Bronchial epithelial cell (primary cell): ENCODE data around the gene STARD13. TPM values are rescaled to one million over a fixed set of nuclear protein-coding genes. Genes with fewer than 3 reads are reported as not detected.

Experiments used
- DNase-seq: peaks from one replicate; pipeline ENCODE4 v3.0.0-alpha.2; 2010; ENCODE audit warnings: low read depth
- FAIRE-seq: peaks from 2 replicates; lab custom pipeline; 2011; peaks lifted over from hg19 to GRCh38; lab: Jason Lieb, UNC
- H3K27me3 ChIP-seq: 2 replicates; pipeline ENCODE4 v1.5.1; 2011; ENCODE audit warnings: low read length; ENCODE audit not compliant: control insufficient read depth, insufficient read depth
- H3K36me3 ChIP-seq: 2 replicates; pipeline ENCODE4 v1.5.1; 2011; ENCODE audit warnings: low read length; ENCODE audit not compliant: control insufficient read depth, insufficient read depth
- H3K4me3 ChIP-seq: 2 replicates; pipeline ENCODE4 v1.5.1; 2011; ENCODE audit warnings: mild to moderate bottlenecking, low read depth, low read length, control low read depth
- CTCF ChIP-seq: IDR thresholded peaks from 2 replicates; pipeline ENCODE4 v1.5.1; 2011; ENCODE audit warnings: mild to moderate bottlenecking, moderate library complexity, low read length, control low read depth, inconsistent platforms; ENCODE audit not compliant: insufficient read depth, severe bottlenecking
- total RNA-seq: library from RNA; depleted of rRNA; stranded (reverse); fragments of >200 nt; gene quantifications from 2 replicates; pipeline ENCODE4 v1.2.1, GENCODE V29; 2014

The STARD13 gene
- total RNA-seq, 1 donor from 2014 or later, result 2.1 TPM

GRCh38 chr13:33185853-33186252, 99.7 kb downstream of the STARD13 start:
- FAIRE-seq, result no peak
- no peaks in the 10 kb centered on the region for H3K36me3 ChIP-seq
- TF ChIP-seq CTCF, result no peak

GRCh38 chr13:33184530-33184929, 101.0 kb downstream of the STARD13 start:
- no peak for TF ChIP-seq CTCF
- DNase-seq (no peak), FAIRE-seq (no peak)
- Histone ChIP-seq H3K27me3 (no peaks in the 10 kb centered on the region), H3K36me3 (no peaks in the 10 kb centered on the region), H3K4me3 (no peak overlapping the region)

More at GRCh38 chr13:33185853-33186252, 99.7 kb downstream of the STARD13 start:
- DNase-seq, result no peak
- Histone ChIP-seq H3K27me3 (no peaks in the 10 kb centered on the region), H3K4me3 (no peak overlapping the region)

- H3K4me3 ChIP-seq, result no peak overlapping the region
- H3K36me3 ChIP-seq, result no peaks in the 10 kb centered on the region
- no peaks in the 10 kb centered on the region for H3K27me3 ChIP-seq
- no peak for FAIRE-seq
- TF ChIP-seq CTCF, result no peak
- DNase-seq, result no peak
These were observed 101.5 kb downstream of the STARD13 start for GRCh38 chr13:33184112-33184490.

- no peaks in the 10 kb centered on the region for H3K36me3 ChIP-seq
- FAIRE-seq (no peak), DNase-seq (no peak)
- no peak overlapping the region for H3K4me3 ChIP-seq
- H3K27me3 ChIP-seq, result no peaks in the 10 kb centered on the region
- no peak for TF ChIP-seq CTCF
These were observed 102.0 kb downstream of the STARD13 start for GRCh38 chr13:33183431-33184111.

GRCh38 chr13:33182729-33183128, 102.8 kb downstream of the STARD13 start:
- DNase-seq (no peak), FAIRE-seq (no peak)
- H3K36me3 ChIP-seq, result no peaks in the 10 kb centered on the region
- H3K27me3 ChIP-seq, result no peaks in the 10 kb centered on the region
- no peak overlapping the region for H3K4me3 ChIP-seq
- no peak for TF ChIP-seq CTCF

- Histone ChIP-seq H3K4me3 (no peak overlapping the region), H3K27me3 (no peaks in the 10 kb centered on the region), H3K36me3 (no peaks in the 10 kb centered on the region)
- FAIRE-seq (no peak), DNase-seq (no peak)
- no peak for TF ChIP-seq CTCF
These were observed 104.3 kb downstream of the STARD13 start for GRCh38 chr13:33181264-33181663.
